ENCODE results near the gene TTC3.
A peak's percentile ranks its signal among the peaks of the same experiment; 100 is the strongest.

Gene TTC3

DNA sequence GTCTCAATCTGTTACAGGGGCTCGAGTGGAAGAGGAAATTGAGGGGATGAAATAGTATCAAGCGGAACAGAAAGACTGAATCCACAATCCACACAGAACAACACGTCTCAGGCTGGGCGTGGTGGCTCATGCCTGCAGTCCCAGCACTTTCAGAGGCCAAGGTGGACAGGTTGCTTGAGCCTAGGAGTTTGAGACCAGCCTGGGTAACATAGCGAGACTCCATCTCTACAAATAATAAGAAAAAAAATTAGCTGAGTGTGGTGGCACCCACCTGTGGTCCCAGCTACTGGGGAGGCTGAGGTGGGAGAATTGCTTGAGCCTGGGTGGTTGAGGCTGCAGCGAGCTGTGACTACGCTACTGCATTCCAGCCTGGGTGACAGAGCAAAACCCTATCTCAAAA lies 168.4 kb downstream of the TTC3 start:
- DNase-seq (no peak), ATAC-seq (no peak)
- H3K27me3 Mint-ChIP-seq, result no peaks in the 10 kb centered on the region
- H3K9me3 Mint-ChIP-seq, result no peaks in the 10 kb centered on the region
- peaks cover 77% of the 10 kb centered on the region for H3K4me1 Mint-ChIP-seq
- H3K27ac Mint-ChIP-seq, result no peak overlapping the region
- no peak overlapping the region for H3K4me3 Mint-ChIP-seq

GRCh38 chr21:37243961-37244360 lies 170.9 kb downstream of the TTC3 start:
- ATAC-seq, result no peak
- Mint-ChIP-seq H3K4me1 (peaks cover 73% of the 10 kb centered on the region), H3K4me3 (peak overlapping the region in 1 of 2 donors; percentile 68)

GRCh38 chr21:37244501-37245095 lies 171.5 kb downstream of the TTC3 start:
- peaks cover 73% of the 10 kb centered on the region for H3K4me1 Mint-ChIP-seq
- H3K27ac Mint-ChIP-seq, result peak overlapping the region; percentile 80 to 91
- H3K9me3 Mint-ChIP-seq, result no peaks in the 10 kb centered on the region
- H3K27me3 Mint-ChIP-seq, result no peaks in the 10 kb centered on the region
- DNase-seq (no peak), ATAC-seq (peak; percentile 81)
- H3K4me3 Mint-ChIP-seq, result peak overlapping the region; percentile 64 to 68

More at GRCh38 chr21:37243961-37244360, 170.9 kb downstream of the TTC3 start:
- no peak for DNase-seq
- H3K9me3 Mint-ChIP-seq, result no peaks in the 10 kb centered on the region
- H3K27me3 Mint-ChIP-seq, result no peaks in the 10 kb centered on the region
- H3K27ac Mint-ChIP-seq, result peak overlapping the region in 1 of 2 donors; percentile 91

GRCh38 chr21:37245151-37245550 lies 172.1 kb downstream of the TTC3 start:
- Mint-ChIP-seq H3K4me3 (peak overlapping the region; percentile 64 to 68), H3K4me1 (peaks cover 76% of the 10 kb centered on the region), H3K27ac (peak overlapping the region; percentile 80 to 91), H3K9me3 (no peaks in the 10 kb centered on the region), H3K27me3 (no peaks in the 10 kb centered on the region)
- DNase-seq (no peak), ATAC-seq (no peak)

- no peak for DNase-seq
Observed at GRCh38 chr21:37248298-37248697, 175.2 kb downstream of the TTC3 start.

GRCh38 chr21:37249112-37249904 lies 176.3 kb downstream of the TTC3 start:
- H3K27ac Mint-ChIP-seq, result peak overlapping the region in 1 of 2 donors; percentile 18
- H3K4me3 Mint-ChIP-seq, result peak overlapping the region in 1 of 2 donors; percentile 27
- ATAC-seq, result no peak
- no peak for DNase-seq
- no peaks in the 10 kb centered on the region for H3K9me3 Mint-ChIP-seq
- H3K4me1 Mint-ChIP-seq, result peaks cover 79% of the 10 kb centered on the region
- no peaks in the 10 kb centered on the region for H3K27me3 Mint-ChIP-seq

More at GRCh38 chr21:37248298-37248697, 175.2 kb downstream of the TTC3 start:
- no peak for ATAC-seq
- Mint-ChIP-seq H3K9me3 (no peaks in the 10 kb centered on the region), H3K4me3 (no peak overlapping the region), H3K27me3 (no peaks in the 10 kb centered on the region), H3K27ac (no peak overlapping the region), H3K4me1 (peaks cover 79% of the 10 kb centered on the region)

DNA sequence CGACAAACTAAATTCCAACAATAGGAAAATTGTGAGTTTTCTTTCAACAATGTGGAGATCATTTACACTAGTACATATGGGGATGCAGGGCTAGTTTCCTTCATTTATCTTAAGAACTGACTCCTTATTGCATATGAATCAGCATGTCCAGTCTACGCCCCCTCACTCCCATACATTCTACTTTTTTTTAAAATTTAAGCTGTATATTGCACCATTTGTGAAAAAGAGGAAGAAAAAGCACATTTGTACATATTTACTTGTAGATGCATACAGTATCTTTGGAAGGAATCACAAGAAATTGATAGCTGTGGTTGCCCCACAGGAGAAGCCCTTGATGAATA lies 178.2 kb downstream of the TTC3 start:
- no peak for ATAC-seq
- H3K27me3 Mint-ChIP-seq, result no peaks in the 10 kb centered on the region
- peaks cover 71% of the 10 kb centered on the region for H3K4me1 Mint-ChIP-seq
- no peak overlapping the region for H3K27ac Mint-ChIP-seq
- no peak overlapping the region for H3K4me3 Mint-ChIP-seq
- DNase-seq, result no peak
- no peaks in the 10 kb centered on the region for H3K9me3 Mint-ChIP-seq

Data from stimulated activated naive CD8-positive, alpha-beta T cell treated with anti-CD3 and anti-CD28 coated beads, Interleukin-15, amount 100 ng/mL, for 72 hours (primary cell).